Measurements from ENCODE around the gene SBSN.

Gene SBSN

DNA sequence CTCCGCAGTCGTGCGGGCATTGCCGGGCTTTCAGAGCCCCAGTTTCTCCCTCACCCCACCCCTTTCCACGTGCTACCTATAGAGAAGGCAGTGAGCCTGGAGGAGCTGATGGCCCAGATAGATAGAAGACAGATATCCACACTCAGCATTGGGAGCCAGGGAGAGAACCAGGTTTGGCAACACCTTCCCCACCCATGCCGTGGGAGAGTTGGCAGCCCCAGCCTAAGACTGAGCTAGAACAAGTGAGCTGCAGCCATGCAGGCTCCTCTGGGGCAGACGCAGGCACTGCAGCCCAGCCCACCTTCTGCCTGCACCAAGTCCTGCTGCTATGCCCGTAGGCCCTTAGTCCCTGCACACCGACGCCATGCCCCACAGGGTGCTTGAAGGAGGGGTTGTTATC, 27.5 kb downstream of the SBSN start:
- Histone ChIP-seq H2BK120ac (ENCODE audit: low read depth, low read length) (no peak overlapping the region), H3K27ac (ENCODE audit: low read depth, low read length) (no peak overlapping the region), H4K8ac (ENCODE audit: low read depth, low read length) (no peak overlapping the region), H3K79me1 (ENCODE audit: low read length) (peaks cover 2% of the 10 kb centered on the region), H3K36me3 (ENCODE audit: control insufficient read depth, insufficient read depth, low read length) (peaks cover 20% of the 10 kb centered on the region), H3K4me1 (ENCODE audit: control insufficient read depth, low read depth, low read length) (no peaks in the 10 kb centered on the region), H3K9ac (ENCODE audit: low read length) (no peak overlapping the region), H3K4me2 (ENCODE audit: low read length) (no peak overlapping the region), H3K4ac (ENCODE audit: low read depth, low read length) (no peak overlapping the region), H3K56ac (ENCODE audit: low read length) (no peak overlapping the region), H3K79me2 (ENCODE audit: control insufficient read depth, insufficient read depth, low read length) (no peaks in the 10 kb centered on the region), H3K27me3 (ENCODE audit: insufficient read depth, low read length, poor library complexity) (no peaks in the 10 kb centered on the region), H2BK15ac (replicated peaks; ENCODE audit: low read depth) (no peak overlapping the region), H4K5ac (ENCODE audit: low read length) (no peak overlapping the region), H3K23ac (ENCODE audit: low read length) (no peak overlapping the region), H3K18ac (ENCODE audit: low read length) (no peak overlapping the region), H2BK5ac (ENCODE audit: low read length) (no peak overlapping the region), H3K4me3 (ENCODE audit: low read length) (no peak overlapping the region), H2AK5ac (ENCODE audit: low read length) (no peak overlapping the region)
- DNase-seq: no peak
- no CpG with 5 or more reads among the region's 10 CpGs for WGBS (ENCODE audit: extremely low coverage, insufficient coverage, low lambda C conversion rate)

DNA sequence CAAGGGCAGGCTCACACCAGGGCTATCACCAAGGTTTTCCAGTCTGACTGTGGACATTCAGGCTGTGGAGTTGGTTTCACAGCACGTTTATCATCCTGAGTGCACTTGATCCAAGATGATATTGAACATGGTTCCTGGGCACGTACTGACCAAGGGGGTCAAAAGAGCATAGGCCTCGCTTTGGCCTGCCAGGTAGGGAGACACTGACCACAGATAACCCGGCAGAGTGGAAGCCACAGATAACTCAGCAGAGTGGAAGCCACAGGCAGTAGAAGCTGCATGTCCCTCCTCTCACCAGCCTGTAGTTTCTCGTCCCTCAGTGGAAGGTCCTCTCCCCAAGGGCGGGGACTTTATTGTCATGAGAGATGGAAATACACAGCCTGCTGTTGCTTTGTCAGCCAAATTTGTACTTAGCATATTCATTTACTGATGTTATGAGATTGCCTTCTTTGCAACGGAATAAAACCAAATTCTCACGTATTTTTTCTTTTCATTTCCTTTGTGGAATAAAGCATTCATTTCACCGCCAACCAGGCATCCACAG, 29.1 kb downstream of the SBSN start:
- H2AK5ac ChIP-seq (ENCODE audit: low read length): no peak overlapping the region
- H3K27me3 ChIP-seq (ENCODE audit: insufficient read depth, low read length, poor library complexity): no peaks in the 10 kb centered on the region
- no peak overlapping the region for H3K56ac ChIP-seq (ENCODE audit: low read length)
- H3K9ac ChIP-seq (ENCODE audit: low read length): no peak overlapping the region
- no peak overlapping the region for H4K5ac ChIP-seq (ENCODE audit: low read length)
- no peak overlapping the region for H3K27ac ChIP-seq (ENCODE audit: low read depth, low read length)
- H3K4me2 ChIP-seq (ENCODE audit: low read length): no peak overlapping the region
- H3K79me2 ChIP-seq (ENCODE audit: control insufficient read depth, insufficient read depth, low read length): no peaks in the 10 kb centered on the region
- H3K4ac ChIP-seq (ENCODE audit: low read depth, low read length): no peak overlapping the region
- no peak overlapping the region for H2BK15ac ChIP-seq (replicated peaks; ENCODE audit: low read depth)
- H3K23ac ChIP-seq (ENCODE audit: low read length): no peak overlapping the region
- no peak overlapping the region for H3K4me3 ChIP-seq (ENCODE audit: low read length)
- no peaks in the 10 kb centered on the region for H3K79me1 ChIP-seq (ENCODE audit: low read length)
- H3K18ac ChIP-seq (ENCODE audit: low read length): no peak overlapping the region
- no CpG with 5 or more reads among the region's 9 CpGs for WGBS (ENCODE audit: extremely low coverage, insufficient coverage, low lambda C conversion rate)
- H4K8ac ChIP-seq (ENCODE audit: low read depth, low read length): no peak overlapping the region
- DNase-seq: no peak
- H2BK5ac ChIP-seq (ENCODE audit: low read length): no peak overlapping the region
- peaks cover 14% of the 10 kb centered on the region for H3K36me3 ChIP-seq (ENCODE audit: control insufficient read depth, insufficient read depth, low read length)
- H2BK120ac ChIP-seq (ENCODE audit: low read depth, low read length): no peak overlapping the region
- no peaks in the 10 kb centered on the region for H3K4me1 ChIP-seq (ENCODE audit: control insufficient read depth, low read depth, low read length)

DNA sequence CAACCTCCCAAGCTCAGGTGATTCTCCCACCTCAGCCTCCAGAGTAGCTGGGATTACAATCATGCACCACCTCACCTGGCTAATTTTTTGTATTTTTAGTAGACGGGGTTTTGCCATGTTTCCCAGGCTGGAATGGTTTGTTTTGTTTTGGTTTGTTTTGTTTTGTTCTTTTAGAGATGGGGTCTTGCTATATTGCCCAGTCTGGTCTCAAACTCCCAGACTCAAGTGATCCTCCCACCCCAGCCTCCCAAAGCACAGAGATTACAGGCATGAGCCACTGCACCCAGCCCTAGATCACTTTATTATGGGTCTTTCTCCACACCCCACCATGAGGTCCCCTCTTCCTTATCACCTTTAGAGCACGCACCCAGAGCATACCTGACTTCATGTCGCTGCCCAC, 29.9 kb downstream of the SBSN start:
- no peak overlapping the region for H4K8ac ChIP-seq (ENCODE audit: low read depth, low read length)
- no peak overlapping the region for H3K4me3 ChIP-seq (ENCODE audit: low read length)
- H2BK15ac ChIP-seq (replicated peaks; ENCODE audit: low read depth): no peak overlapping the region
- H2AK5ac ChIP-seq (ENCODE audit: low read length): no peak overlapping the region
- H3K79me2 ChIP-seq (ENCODE audit: control insufficient read depth, insufficient read depth, low read length): no peaks in the 10 kb centered on the region
- no peak overlapping the region for H2BK120ac ChIP-seq (ENCODE audit: low read depth, low read length)
- H3K4ac ChIP-seq (ENCODE audit: low read depth, low read length): no peak overlapping the region
- no peaks in the 10 kb centered on the region for H3K4me1 ChIP-seq (ENCODE audit: control insufficient read depth, low read depth, low read length)
- no peak overlapping the region for H2BK5ac ChIP-seq (ENCODE audit: low read length)
- WGBS (ENCODE audit: extremely low coverage, insufficient coverage, low lambda C conversion rate): no CpG with 5 or more reads among the region's 3 CpGs
- no peaks in the 10 kb centered on the region for H3K27me3 ChIP-seq (ENCODE audit: insufficient read depth, low read length, poor library complexity)
- H4K5ac ChIP-seq (ENCODE audit: low read length): no peak overlapping the region
- H3K79me1 ChIP-seq (ENCODE audit: low read length): no peaks in the 10 kb centered on the region
- H3K56ac ChIP-seq (ENCODE audit: low read length): no peak overlapping the region
- no peak for DNase-seq
- H3K18ac ChIP-seq (ENCODE audit: low read length): no peak overlapping the region
- H3K4me2 ChIP-seq (ENCODE audit: low read length): no peak overlapping the region
- peaks cover 14% of the 10 kb centered on the region for H3K36me3 ChIP-seq (ENCODE audit: control insufficient read depth, insufficient read depth, low read length)
- H3K9ac ChIP-seq (ENCODE audit: low read length): no peak overlapping the region
- no peak overlapping the region for H3K27ac ChIP-seq (ENCODE audit: low read depth, low read length)
- no peak overlapping the region for H3K23ac ChIP-seq (ENCODE audit: low read length)

DNA sequence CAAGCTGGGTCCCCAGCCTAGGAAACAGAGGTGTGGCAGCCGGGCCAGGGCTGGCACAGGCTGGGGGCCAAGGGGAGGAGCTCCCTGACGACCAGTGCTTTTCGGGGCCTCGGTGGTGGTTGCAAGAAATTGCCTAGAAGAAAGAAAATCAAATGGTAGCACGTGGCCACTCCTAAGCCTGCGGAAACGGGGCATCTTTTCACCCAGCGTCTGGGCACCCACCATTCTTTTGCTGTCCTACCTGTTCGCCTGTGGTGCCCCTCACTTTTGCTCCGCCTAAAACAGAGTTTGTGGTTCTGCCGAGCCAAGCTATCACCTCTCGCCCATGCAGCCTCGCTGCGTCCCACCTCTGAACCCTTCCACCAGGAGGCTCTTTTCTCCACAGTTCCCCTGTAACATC, 30.7 kb downstream of the SBSN start:
- Histone ChIP-seq H3K23ac (ENCODE audit: low read length) (no peak overlapping the region), H3K36me3 (ENCODE audit: control insufficient read depth, insufficient read depth, low read length) (peaks cover 12% of the 10 kb centered on the region), H2BK5ac (ENCODE audit: low read length) (no peak overlapping the region), H3K79me2 (ENCODE audit: control insufficient read depth, insufficient read depth, low read length) (no peaks in the 10 kb centered on the region), H3K4me1 (ENCODE audit: control insufficient read depth, low read depth, low read length) (no peaks in the 10 kb centered on the region), H3K79me1 (ENCODE audit: low read length) (no peaks in the 10 kb centered on the region), H3K18ac (ENCODE audit: low read length) (no peak overlapping the region), H3K4me2 (ENCODE audit: low read length) (no peak overlapping the region), H3K9ac (ENCODE audit: low read length) (no peak overlapping the region), H4K5ac (ENCODE audit: low read length) (no peak overlapping the region), H3K27me3 (ENCODE audit: insufficient read depth, low read length, poor library complexity) (no peaks in the 10 kb centered on the region), H2BK15ac (replicated peaks; ENCODE audit: low read depth) (no peak overlapping the region), H3K4ac (ENCODE audit: low read depth, low read length) (no peak overlapping the region), H4K8ac (ENCODE audit: low read depth, low read length) (no peak overlapping the region), H2BK120ac (ENCODE audit: low read depth, low read length) (no peak overlapping the region), H3K27ac (ENCODE audit: low read depth, low read length) (no peak overlapping the region), H3K56ac (ENCODE audit: low read length) (no peak overlapping the region), H3K4me3 (ENCODE audit: low read length) (no peak overlapping the region), H2AK5ac (ENCODE audit: low read length) (no peak overlapping the region)
- DNase-seq: no peak
- no CpG with 5 or more reads among the region's 14 CpGs for WGBS (ENCODE audit: extremely low coverage, insufficient coverage, low lambda C conversion rate)

DNA sequence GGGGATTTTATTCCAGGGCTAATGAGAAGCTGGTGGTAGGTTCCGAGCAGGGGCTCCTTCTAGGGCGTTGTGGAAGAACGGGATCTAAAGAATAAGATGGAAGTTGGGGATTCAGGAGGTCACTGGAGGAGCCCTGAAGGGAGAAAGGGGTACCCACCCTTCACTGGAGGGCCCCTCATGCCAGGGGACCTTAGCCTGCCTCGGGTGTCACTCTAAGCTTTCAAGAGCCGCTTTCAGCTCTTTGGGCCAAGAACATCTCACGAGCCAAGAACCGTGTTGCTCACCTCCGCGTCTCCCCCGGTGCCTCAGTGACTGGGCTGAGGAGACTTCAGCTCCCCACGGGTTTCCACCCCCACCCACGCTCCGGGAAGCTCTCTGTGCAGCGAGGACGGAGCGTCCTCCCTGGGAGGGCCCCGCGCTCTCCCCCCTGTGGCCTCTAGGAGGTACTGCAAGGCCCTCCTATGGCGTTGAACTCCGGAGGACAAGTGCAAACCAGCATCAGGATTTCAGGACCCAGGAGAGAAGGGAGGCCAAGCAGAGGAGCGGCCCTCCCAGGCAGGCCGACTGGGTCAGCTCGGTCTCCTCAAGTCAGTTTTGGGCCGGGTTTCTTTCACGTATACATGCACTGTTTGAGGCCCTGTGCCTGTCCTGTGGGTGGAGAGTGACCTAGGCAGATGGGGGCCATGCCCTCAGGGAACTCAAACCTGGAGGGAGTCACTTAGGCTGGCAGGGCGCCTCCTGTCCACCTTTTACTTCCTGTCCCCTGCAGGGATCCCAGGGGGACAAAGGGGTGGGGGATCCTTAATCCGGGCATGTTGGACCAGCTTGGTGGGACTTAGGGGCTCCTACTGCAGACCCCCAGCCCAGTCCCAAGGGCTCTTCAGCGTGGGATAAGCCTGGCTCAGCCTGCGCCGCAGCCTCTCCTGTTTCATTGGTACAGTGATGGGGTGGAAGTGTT, 32.7 kb downstream of the SBSN start:
- no peak overlapping the region for H4K8ac ChIP-seq (ENCODE audit: low read depth, low read length)
- H4K5ac ChIP-seq (ENCODE audit: low read length): no peak overlapping the region
- H3K4me1 ChIP-seq (ENCODE audit: control insufficient read depth, low read depth, low read length): no peaks in the 10 kb centered on the region
- no peak overlapping the region for H3K27ac ChIP-seq (ENCODE audit: low read depth, low read length)
- H2BK120ac ChIP-seq (ENCODE audit: low read depth, low read length): no peak overlapping the region
- H2BK15ac ChIP-seq (replicated peaks; ENCODE audit: low read depth): no peak overlapping the region
- H3K79me2 ChIP-seq (ENCODE audit: control insufficient read depth, insufficient read depth, low read length): no peaks in the 10 kb centered on the region
- H3K4ac ChIP-seq (ENCODE audit: low read depth, low read length): no peak overlapping the region
- H3K9ac ChIP-seq (ENCODE audit: low read length): no peak overlapping the region
- no peak overlapping the region for H3K18ac ChIP-seq (ENCODE audit: low read length)
- peak overlapping the region; percentile 51 for H3K56ac ChIP-seq (ENCODE audit: low read length)
- no peak overlapping the region for H2AK5ac ChIP-seq (ENCODE audit: low read length)
- H3K23ac ChIP-seq (ENCODE audit: low read length): no peak overlapping the region
- no peak overlapping the region for H2BK5ac ChIP-seq (ENCODE audit: low read length)
- no CpG with 5 or more reads among the region's 30 CpGs for WGBS (ENCODE audit: extremely low coverage, insufficient coverage, low lambda C conversion rate)
- H3K4me2 ChIP-seq (ENCODE audit: low read length): no peak overlapping the region
- H3K79me1 ChIP-seq (ENCODE audit: low read length): no peaks in the 10 kb centered on the region
- H3K4me3 ChIP-seq (ENCODE audit: low read length): no peak overlapping the region
- peak; percentile 80 for DNase-seq
- H3K27me3 ChIP-seq (ENCODE audit: insufficient read depth, low read length, poor library complexity): no peaks in the 10 kb centered on the region
- peaks cover 11% of the 10 kb centered on the region for H3K36me3 ChIP-seq (ENCODE audit: control insufficient read depth, insufficient read depth, low read length)
